Measurements from ENCODE around the gene SLC49A3. TPM values are rescaled to one million over a fixed set of nuclear protein-coding genes. Genes with fewer than 3 reads are reported as not detected.
A peak's percentile ranks its signal among the peaks of the same experiment; 100 is the strongest.

The SLC49A3 gene
- total and polyA plus RNA-seq, 3 experiments from 2014 or later: 0.52 to 1.1 (median 0.80) TPM

DNA sequence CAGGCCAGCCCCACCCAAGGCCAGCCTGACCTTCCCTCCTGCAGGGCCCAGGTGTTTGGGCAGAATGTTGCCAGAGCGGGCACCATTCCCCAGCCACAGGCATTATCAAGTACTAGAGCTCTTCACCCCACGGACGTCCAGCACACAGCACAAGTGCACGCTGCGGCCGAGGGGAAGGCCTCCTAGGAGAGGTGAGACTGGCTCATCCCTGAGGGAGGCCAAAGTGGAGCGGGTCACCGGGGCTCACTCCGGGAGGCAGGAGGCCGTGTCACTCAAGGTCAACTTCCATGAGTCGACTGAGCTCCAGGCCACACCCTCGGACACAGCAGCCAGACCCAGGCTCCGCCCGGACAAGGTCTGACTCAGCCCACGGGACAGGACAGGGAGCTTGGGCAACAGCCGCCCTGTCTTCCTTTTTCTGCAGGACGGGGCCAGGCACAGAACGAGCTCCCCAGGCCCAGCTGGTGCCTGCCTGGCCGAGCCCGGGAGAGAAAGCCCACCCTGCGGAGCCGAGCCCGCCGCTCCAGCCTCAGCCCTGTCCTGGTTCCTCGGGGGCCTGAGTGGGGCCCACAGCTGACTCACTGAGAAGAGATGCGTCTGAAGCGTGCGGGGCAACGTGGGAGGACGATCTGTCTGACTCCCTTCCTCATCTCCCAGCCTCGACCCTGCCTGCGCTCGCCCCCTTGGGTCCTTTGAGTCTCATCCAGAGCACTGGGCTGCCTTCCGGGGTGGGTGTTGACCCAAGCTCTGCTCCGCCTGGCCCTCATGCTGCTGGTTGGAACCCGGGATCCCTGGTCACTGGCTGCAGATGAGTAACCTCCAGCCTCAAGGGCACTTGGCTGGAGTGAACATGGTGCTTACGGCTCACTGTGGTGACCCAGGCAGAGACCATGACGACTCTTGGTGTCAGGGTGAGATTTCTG, 1.6 kb downstream of the SLC49A3 start:
- Mint-ChIP-seq H3K36me3 (no peaks in the 10 kb centered on the region), H3K9me3 (no peaks in the 10 kb centered on the region), H3K27ac (no peak overlapping the region), H3K4me3 (peak overlapping the region in 1 of 7 donors; percentile 3), H3K27me3 (peaks cover 8 to 15% of the 10 kb centered on the region in 2 donors), H3K4me1 (peaks cover 0 to 21% (median 3%) of the 10 kb centered on the region in 3 donors)
- no peak for DNase-seq
- no peaks in the 10 kb centered on the region for H3K27me3 ChIP-seq (ENCODE audit: insufficient read depth, low read length, poor library complexity, severe bottlenecking)
- no peak overlapping the region for H3K4me3 ChIP-seq (ENCODE audit: low read length)
- peak overlapping the region; percentile 59 for H3K27ac ChIP-seq (ENCODE audit: low read depth, low read length)
- no peaks in the 10 kb centered on the region for H3K9me3 ChIP-seq (ENCODE audit: low read length)
- ChIA-PET POLR2A (no interaction called here), CTCF (no interaction called here)
- H3K4me1 ChIP-seq (ENCODE audit: insufficient read depth, low read length): no peaks in the 10 kb centered on the region
- H3K36me3 ChIP-seq (ENCODE audit: insufficient read depth, low read length): no peaks in the 10 kb centered on the region

GRCh38 chr4:686413-687040, 2.4 kb downstream of the SLC49A3 start:
- Histone ChIP-seq H3K36me3 (ENCODE audit: insufficient read depth, low read length) (no peaks in the 10 kb centered on the region), H3K4me3 (ENCODE audit: low read length) (no peak overlapping the region), H3K4me1 (ENCODE audit: insufficient read depth, low read length) (no peaks in the 10 kb centered on the region), H3K27ac (ENCODE audit: low read depth, low read length) (no peak overlapping the region), H3K27me3 (ENCODE audit: insufficient read depth, low read length, poor library complexity, severe bottlenecking) (no peaks in the 10 kb centered on the region), H3K9me3 (ENCODE audit: low read length) (no peaks in the 10 kb centered on the region)
- ChIA-PET POLR2A (no interaction called here), CTCF (no interaction called here)
- Mint-ChIP-seq H3K27me3 (peaks cover 5 to 15% of the 10 kb centered on the region in 2 donors), H3K27ac (no peak overlapping the region), H3K36me3 (no peaks in the 10 kb centered on the region), H3K4me1 (peaks cover 0 to 23% (median 3%) of the 10 kb centered on the region in 3 donors), H3K9me3 (no peaks in the 10 kb centered on the region), H3K4me3 (no peak overlapping the region)
- DNase-seq: no peak

DNA sequence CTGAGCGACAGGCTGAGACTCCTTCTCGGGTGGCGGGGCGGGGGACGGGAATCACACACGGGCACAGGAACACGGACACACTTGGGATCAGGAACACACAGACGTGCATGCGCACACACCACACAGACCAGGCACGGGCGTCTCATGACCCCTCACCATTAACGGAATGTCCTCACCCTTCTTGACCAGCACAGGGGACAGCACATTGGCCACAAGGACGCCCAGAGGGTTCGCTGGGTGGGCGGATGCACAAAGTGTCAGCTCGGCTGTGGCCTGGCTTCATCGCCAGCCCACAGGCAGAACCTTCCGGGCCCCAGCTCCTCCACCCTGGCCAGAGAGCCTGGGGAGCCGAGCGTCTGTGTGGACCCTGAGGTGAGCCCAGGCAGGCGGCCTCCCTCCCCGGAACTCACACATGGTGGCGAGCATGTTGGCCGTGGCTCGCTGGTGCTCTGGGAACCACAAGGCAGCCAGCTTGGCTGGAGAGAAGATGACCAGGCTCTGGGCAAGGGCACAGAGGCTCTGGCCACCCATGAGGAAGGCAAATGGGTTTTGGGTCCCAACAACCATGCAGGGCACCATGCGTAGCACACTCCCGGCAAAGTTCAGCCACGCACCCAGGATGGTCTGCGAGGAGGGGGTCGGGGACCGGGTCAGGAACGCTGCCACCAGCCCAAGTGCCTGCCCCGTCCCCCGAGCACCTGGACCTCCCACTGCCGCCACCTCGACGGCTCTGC, 3.1 kb downstream of the SLC49A3 start:
- H3K4me1 ChIP-seq (ENCODE audit: insufficient read depth, low read length): no peaks in the 10 kb centered on the region
- ChIA-PET CTCF (no interaction called here), POLR2A (no interaction called here)
- Mint-ChIP-seq H3K9me3 (no peaks in the 10 kb centered on the region), H3K4me1 (peaks cover 0 to 24% (median 4%) of the 10 kb centered on the region in 3 donors), H3K4me3 (peak overlapping the region in 1 of 7 donors; percentile 78), H3K27ac (no peak overlapping the region), H3K27me3 (peaks cover 2 to 15% of the 10 kb centered on the region in 2 donors), H3K36me3 (no peaks in the 10 kb centered on the region)
- no peaks in the 10 kb centered on the region for H3K9me3 ChIP-seq (ENCODE audit: low read length)
- DNase-seq: no peak
- H3K27me3 ChIP-seq (ENCODE audit: insufficient read depth, low read length, poor library complexity, severe bottlenecking): no peaks in the 10 kb centered on the region
- no peak overlapping the region for H3K27ac ChIP-seq (ENCODE audit: low read depth, low read length)
- H3K36me3 ChIP-seq (ENCODE audit: insufficient read depth, low read length): no peaks in the 10 kb centered on the region
- H3K4me3 ChIP-seq (ENCODE audit: low read length): no peak overlapping the region

DNA sequence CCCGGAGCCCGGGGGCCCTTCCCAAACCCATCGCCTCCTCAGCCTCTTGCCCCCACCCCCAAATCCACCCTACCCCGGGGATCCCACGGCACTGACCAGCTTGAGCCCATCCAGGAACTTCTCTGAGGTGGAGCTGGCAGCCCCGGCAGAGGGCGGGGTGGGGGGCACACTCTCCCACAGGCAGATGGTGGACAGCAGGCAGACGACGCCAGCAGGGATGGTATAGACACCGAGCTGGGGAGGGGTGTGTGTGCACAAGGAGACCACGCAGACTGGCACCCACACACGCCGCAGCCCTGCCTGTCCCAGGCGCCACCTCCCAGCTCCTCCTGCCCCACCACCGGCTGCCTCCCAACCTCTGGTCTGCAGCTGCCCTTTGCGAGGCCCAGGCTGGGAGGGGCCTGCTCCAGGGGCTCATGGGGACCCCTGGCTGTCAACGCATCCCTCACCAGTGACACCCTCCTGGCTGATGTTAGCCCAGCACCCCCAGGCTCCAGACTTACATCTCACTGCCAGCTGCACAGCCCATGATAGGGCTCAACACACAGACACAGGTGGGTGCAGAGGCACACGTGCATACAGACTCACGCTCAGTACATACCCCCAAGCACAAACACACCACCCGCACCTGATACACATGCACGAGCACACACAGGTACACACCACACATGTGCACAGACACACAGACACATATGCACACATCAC, 4.2 kb downstream of the SLC49A3 start:
- peaks cover 0 to 32% (median 6%) of the 10 kb centered on the region in 3 donors for H3K4me1 Mint-ChIP-seq
- peak overlapping the region in 1 of 7 donors; percentile 54 for H3K4me3 Mint-ChIP-seq
- no peaks in the 10 kb centered on the region for H3K36me3 ChIP-seq (ENCODE audit: insufficient read depth, low read length)
- H3K27me3 Mint-ChIP-seq: peaks cover 2 to 12% of the 10 kb centered on the region in 2 donors
- H3K36me3 Mint-ChIP-seq: no peaks in the 10 kb centered on the region
- no peak for DNase-seq
- no peak overlapping the region for H3K27ac ChIP-seq (ENCODE audit: low read depth, low read length)
- H3K27ac Mint-ChIP-seq: peak overlapping the region in 2 of 8 donors; percentile 1 to 36
- ChIA-PET CTCF (interaction anchor here (0.6 kb wide), 1 partner anchor 9 kb away, joined by 3 read pairs; no protein-coding TSS in a partner anchor), POLR2A (interaction anchor here (0.6 kb wide), 1 partner anchor 9 kb away, joined by 4 read pairs; no protein-coding TSS in a partner anchor)
- H3K9me3 ChIP-seq (ENCODE audit: low read length): no peaks in the 10 kb centered on the region
- no peaks in the 10 kb centered on the region for H3K27me3 ChIP-seq (ENCODE audit: insufficient read depth, low read length, poor library complexity, severe bottlenecking)
- no peaks in the 10 kb centered on the region for H3K4me1 ChIP-seq (ENCODE audit: insufficient read depth, low read length)
- H3K9me3 Mint-ChIP-seq: no peaks in the 10 kb centered on the region
- H3K4me3 ChIP-seq (ENCODE audit: low read length): no peak overlapping the region

DNA sequence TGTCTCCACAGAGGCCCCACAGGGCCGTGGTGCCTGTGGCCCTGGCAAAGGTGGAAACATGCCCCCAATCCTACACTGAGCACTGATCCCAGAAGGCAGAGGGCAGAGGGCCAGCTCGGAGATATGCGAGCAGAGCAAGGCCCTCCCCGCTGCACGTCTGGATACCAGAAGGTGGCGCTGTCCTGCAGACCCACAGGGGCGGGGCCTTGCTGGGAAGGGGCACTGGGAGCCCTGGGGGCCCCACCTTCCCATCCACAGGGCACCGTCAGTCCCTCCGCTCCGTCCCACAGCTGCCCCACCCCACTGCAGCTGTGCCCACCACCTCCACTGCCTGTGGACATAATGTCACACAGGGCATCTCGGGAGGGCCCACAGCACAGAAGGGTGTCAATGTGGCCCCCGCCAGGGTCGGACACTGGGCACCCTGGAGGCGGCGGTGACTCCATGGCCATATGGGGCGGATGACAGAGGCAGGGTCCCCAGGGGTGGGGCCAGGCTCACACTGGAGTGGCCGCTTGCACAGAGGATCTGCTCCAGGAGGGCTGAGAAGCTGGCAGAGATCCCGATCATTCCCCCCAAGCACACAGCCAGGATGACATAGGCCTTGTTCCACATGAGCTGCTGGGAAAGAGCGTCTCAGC, 4.8 kb downstream of the SLC49A3 start:
- Mint-ChIP-seq H3K27me3 (peaks cover 2 to 12% of the 10 kb centered on the region in 2 donors), H3K36me3 (no peaks in the 10 kb centered on the region), H3K27ac (no peak overlapping the region), H3K9me3 (no peaks in the 10 kb centered on the region), H3K4me3 (no peak overlapping the region), H3K4me1 (peaks cover 0 to 32% (median 6%) of the 10 kb centered on the region in 3 donors)
- Histone ChIP-seq H3K4me3 (ENCODE audit: low read length) (no peak overlapping the region), H3K36me3 (ENCODE audit: insufficient read depth, low read length) (no peaks in the 10 kb centered on the region), H3K4me1 (ENCODE audit: insufficient read depth, low read length) (no peaks in the 10 kb centered on the region), H3K27ac (ENCODE audit: low read depth, low read length) (no peak overlapping the region), H3K9me3 (ENCODE audit: low read length) (no peaks in the 10 kb centered on the region), H3K27me3 (ENCODE audit: insufficient read depth, low read length, poor library complexity, severe bottlenecking) (no peaks in the 10 kb centered on the region)
- ChIA-PET POLR2A (interaction anchor here (0.6 kb wide), 1 partner anchor 8 kb away, joined by 4 read pairs; no protein-coding TSS in a partner anchor), CTCF (interaction anchor here (0.6 kb wide), 1 partner anchor 9 kb away, joined by 3 read pairs; no protein-coding TSS in a partner anchor)
- DNase-seq: peak in 2 of 5 donors; percentile 27

GRCh38 chr4:683247-683897, 5.6 kb downstream of the SLC49A3 start:
- Mint-ChIP-seq H3K27ac (no peak overlapping the region), H3K27me3 (peaks cover 2 to 12% of the 10 kb centered on the region in 2 donors), H3K36me3 (no peaks in the 10 kb centered on the region), H3K4me3 (peak overlapping the region in 1 of 7 donors; percentile 54), H3K4me1 (peaks cover 0 to 32% (median 6%) of the 10 kb centered on the region in 3 donors), H3K9me3 (no peaks in the 10 kb centered on the region)
- Histone ChIP-seq H3K27ac (ENCODE audit: low read depth, low read length) (no peak overlapping the region), H3K9me3 (ENCODE audit: low read length) (no peaks in the 10 kb centered on the region), H3K36me3 (ENCODE audit: insufficient read depth, low read length) (no peaks in the 10 kb centered on the region), H3K4me1 (ENCODE audit: insufficient read depth, low read length) (no peaks in the 10 kb centered on the region), H3K4me3 (ENCODE audit: low read length) (no peak overlapping the region), H3K27me3 (ENCODE audit: insufficient read depth, low read length, poor library complexity, severe bottlenecking) (no peaks in the 10 kb centered on the region)
- no peak for DNase-seq
- ChIA-PET POLR2A (no interaction called here), CTCF (no interaction called here)
